CD4-positive, CD25-positive, alpha-beta regulatory T cell (primary cell): ENCODE measurements around the gene DEPDC7. TPM values are rescaled to one million over a fixed set of nuclear protein-coding genes. Genes with fewer than 3 reads are reported as not detected.
A peak's percentile ranks its signal among the peaks of the same experiment; 100 is the strongest.

ENCODE experiments used
- ATAC-seq, 2 donors: fragments of 150-1000 bp; cut with Tn5 transposase; one replicate each; pipeline ENCODE4 v1.10.0; 2021; ENCODE audit warnings: low read depth in 2 of 2, moderate number of reproducible peaks in 2 of 2, moderate library complexity in 1 of 2
- DNase-seq, 3 donors: peaks; one replicate each; pipeline versions ENCODE4 v3.0.0 to v3.0.0-alpha.2; 2012 to 2022; ENCODE audit warnings: mixed read lengths in 1 of 3
- H3K27ac ChIP-seq: one replicate; pipeline ENCODE4 v1.7.0; 2013; ENCODE audit warnings: mild to moderate bottlenecking, low read length; ENCODE audit not compliant: insufficient read depth, poor library complexity, severe bottlenecking
- H3K27me3 ChIP-seq: one replicate; pipeline ENCODE4 v1.7.0; 2013; ENCODE audit warnings: low read length; ENCODE audit not compliant: control insufficient read depth, insufficient read depth
- H3K36me3 ChIP-seq: one replicate; pipeline ENCODE4 v1.7.0; 2013; ENCODE audit warnings: mild to moderate bottlenecking, low read length, moderate library complexity; ENCODE audit not compliant: control insufficient read depth, insufficient read depth
- H3K4me1 ChIP-seq: 2 replicates; pipeline ENCODE4 v1.7.0; 2013; ENCODE audit warnings: mild to moderate bottlenecking, low read length; ENCODE audit not compliant: insufficient read depth, control insufficient read depth, poor library complexity, severe bottlenecking
- H3K4me3 ChIP-seq: one replicate; pipeline ENCODE4 v1.7.0; 2013; ENCODE audit warnings: low read depth, mild to moderate bottlenecking, low read length, moderate library complexity
- H3K9me3 ChIP-seq, 2 experiments: 1 replicate in 1 of 2; 2 replicates in 1 of 2; pipeline ENCODE4 v1.7.0; 2013; ENCODE audit warnings: low read length in 2 of 2, mild to moderate bottlenecking in 1 of 2, moderate library complexity in 1 of 2; ENCODE audit not compliant: control insufficient read depth in 2 of 2
- H3K27ac Mint-ChIP-seq, 3 donors: one replicate each; pipeline ENCODE4 v1.8.0; 2020 to 2022; ENCODE audit warnings: mild to moderate bottlenecking in 3 of 3, mixed read lengths in 3 of 3, moderate library complexity in 2 of 3
- H3K27me3 Mint-ChIP-seq: one replicate; pipeline ENCODE4 v1.8.0; 2022; ENCODE audit warnings: mild to moderate bottlenecking, mixed read lengths
- H3K36me3 Mint-ChIP-seq: one replicate; pipeline ENCODE4 v1.8.0; 2020; ENCODE audit warnings: mixed read lengths
- H3K4me1 Mint-ChIP-seq, 4 donors: one replicate each; pipeline ENCODE4 v1.8.0; 2020 to 2022; ENCODE audit warnings: mixed read lengths in 4 of 4, mild to moderate bottlenecking in 1 of 4
- H3K4me3 Mint-ChIP-seq, 4 donors: one replicate each; pipeline ENCODE4 v1.8.0; 2020 to 2022; ENCODE audit warnings: mild to moderate bottlenecking in 4 of 4, mixed read lengths in 4 of 4, moderate library complexity in 3 of 4
- H3K9me3 Mint-ChIP-seq, 7 donors: one replicate each; pipeline ENCODE4 v1.8.0; 2020 to 2022; ENCODE audit warnings: mixed read lengths in 7 of 7, mild to moderate bottlenecking in 3 of 7, moderate library complexity in 2 of 7
- polyA plus RNA-seq, 4 donors: library from polyadenylated mRNA; unstranded; fragments of 300-500 nt; fragmentation: Illumina TruSeq; gene quantifications; one replicate each; pipeline ENCODE4 v1.2.3, GENCODE V29; 2021
- total RNA-seq: library from RNA; stranded (reverse); gene quantifications from one replicate; pipeline ENCODE4 v1.2.3, GENCODE V29; 2022

Gene DEPDC7
- total and polyA plus RNA-seq, 5 donors from 2014 or later: 0.60 to 1.5 (median 0.75) TPM

GRCh38 chr11:33005175-33005574, 10.5 kb upstream of the DEPDC7 start:
- Mint-ChIP-seq H3K9me3 (no peaks in the 10 kb centered on the region), H3K4me3 (peak overlapping the region in 3 of 4 donors; percentile 9 to 34 (median 10)), H3K27ac (peak overlapping the region in 1 of 3 donors; percentile 16), H3K27me3 (peaks cover 20% of the 10 kb centered on the region), H3K36me3 (no peaks in the 10 kb centered on the region), H3K4me1 (peaks cover 14 to 29% (median 18%) of the 10 kb centered on the region in 4 donors)
- Histone ChIP-seq H3K36me3 (no peaks in the 10 kb centered on the region), H3K9me3 (no peaks in the 10 kb centered on the region), H3K27me3 (no peaks in the 10 kb centered on the region), H3K4me1 (peaks cover 8% of the 10 kb centered on the region), H3K4me3 (peak overlapping the region; percentile 43), H3K27ac (no peak overlapping the region)
- ATAC-seq (peak in 1 of 2 donors; percentile 18), DNase-seq (peak in 2 of 3 donors; percentile 14 to 29)

GRCh38 chr11:33006010-33006409, 9.7 kb upstream of the DEPDC7 start:
- DNase-seq: no peak
- no peaks in the 10 kb centered on the region for H3K36me3 Mint-ChIP-seq
- Histone ChIP-seq H3K9me3 (no peaks in the 10 kb centered on the region), H3K27me3 (no peaks in the 10 kb centered on the region), H3K4me1 (peaks cover 11% of the 10 kb centered on the region), H3K4me3 (no peak overlapping the region), H3K36me3 (no peaks in the 10 kb centered on the region), H3K27ac (no peak overlapping the region)
- peaks cover 14 to 34% (median 21%) of the 10 kb centered on the region in 4 donors for H3K4me1 Mint-ChIP-seq
- ATAC-seq: no peak
- H3K4me3 Mint-ChIP-seq: peak overlapping the region in 1 of 4 donors; percentile 10
- H3K27me3 Mint-ChIP-seq: peaks cover 20% of the 10 kb centered on the region
- H3K27ac Mint-ChIP-seq: peak overlapping the region in 2 of 3 donors; percentile 16 to 63
- H3K9me3 Mint-ChIP-seq: no peaks in the 10 kb centered on the region

GRCh38 chr11:33013755-33014154, 1.9 kb upstream of the DEPDC7 start:
- H3K9me3 Mint-ChIP-seq: peaks cover 0 to 2% (median 0%) of the 10 kb centered on the region in 7 donors
- H3K27ac Mint-ChIP-seq: peak overlapping the region in 1 of 3 donors; percentile 52

GRCh38 chr11:33016654-33017053, 976 bp downstream of the DEPDC7 start:
- H3K4me1 ChIP-seq: peaks cover 23% of the 10 kb centered on the region
- DNase-seq: no peak
- no peak for ATAC-seq
- peak overlapping the region; percentile 61 for H3K4me3 ChIP-seq
- Mint-ChIP-seq H3K9me3 (peaks cover 0 to 2% (median 0%) of the 10 kb centered on the region in 7 donors), H3K4me3 (peak overlapping the region; percentile 40 to 84 (median 71)), H3K36me3 (no peaks in the 10 kb centered on the region), H3K27me3 (peaks cover 68% of the 10 kb centered on the region), H3K27ac (no peak overlapping the region), H3K4me1 (peaks cover 0 to 51% (median 19%) of the 10 kb centered on the region in 4 donors)
- no peaks in the 10 kb centered on the region for H3K9me3 ChIP-seq
- H3K27me3 ChIP-seq: peaks cover 29% of the 10 kb centered on the region
- no peak overlapping the region for H3K27ac ChIP-seq
- H3K36me3 ChIP-seq: no peaks in the 10 kb centered on the region

More at GRCh38 chr11:33013755-33014154, 1.9 kb upstream of the DEPDC7 start:
- Histone ChIP-seq H3K4me3 (no peak overlapping the region), H3K27ac (no peak overlapping the region), H3K9me3 (no peaks in the 10 kb centered on the region), H3K27me3 (peaks cover 22% of the 10 kb centered on the region), H3K4me1 (peaks cover 32% of the 10 kb centered on the region), H3K36me3 (no peaks in the 10 kb centered on the region)
- Mint-ChIP-seq H3K4me1 (peaks cover 0 to 56% (median 26%) of the 10 kb centered on the region in 4 donors), H3K27me3 (peaks cover 63% of the 10 kb centered on the region), H3K4me3 (no peak overlapping the region), H3K36me3 (no peaks in the 10 kb centered on the region)
- DNase-seq: no peak
- ATAC-seq: no peak

- Histone ChIP-seq H3K36me3 (no peaks in the 10 kb centered on the region), H3K4me3 (no peak overlapping the region), H3K27me3 (peaks cover 30% of the 10 kb centered on the region), H3K27ac (no peak overlapping the region), H3K9me3 (no peaks in the 10 kb centered on the region), H3K4me1 (peaks cover 15% of the 10 kb centered on the region)
- peaks cover 0 to 2% (median 0%) of the 10 kb centered on the region in 7 donors for H3K9me3 Mint-ChIP-seq
- no peak overlapping the region for H3K27ac Mint-ChIP-seq
- peaks cover 0 to 50% (median 20%) of the 10 kb centered on the region in 4 donors for H3K4me1 Mint-ChIP-seq
- peak overlapping the region in 1 of 4 donors; percentile 40 for H3K4me3 Mint-ChIP-seq
- no peak for ATAC-seq
- DNase-seq: no peak
- H3K36me3 Mint-ChIP-seq: no peaks in the 10 kb centered on the region
- peaks cover 74% of the 10 kb centered on the region for H3K27me3 Mint-ChIP-seq
Observed at GRCh38 chr11:33017478-33017877, 1.8 kb downstream of the DEPDC7 start.

- Mint-ChIP-seq H3K36me3 (no peaks in the 10 kb centered on the region), H3K27me3 (peaks cover 74% of the 10 kb centered on the region), H3K4me3 (peak overlapping the region in 1 of 4 donors; percentile 45), H3K27ac (no peak overlapping the region), H3K4me1 (peaks cover 0 to 47% (median 19%) of the 10 kb centered on the region in 4 donors), H3K9me3 (peaks cover 0 to 2% (median 0%) of the 10 kb centered on the region in 7 donors)
- no peak for DNase-seq
- Histone ChIP-seq H3K9me3 (no peaks in the 10 kb centered on the region), H3K36me3 (no peaks in the 10 kb centered on the region), H3K4me3 (no peak overlapping the region), H3K27ac (no peak overlapping the region), H3K4me1 (peaks cover 14% of the 10 kb centered on the region), H3K27me3 (peaks cover 32% of the 10 kb centered on the region)
- ATAC-seq: no peak
Observed at GRCh38 chr11:33017965-33018364, 2.3 kb downstream of the DEPDC7 start.

- peak overlapping the region in 1 of 4 donors; percentile 21 for H3K4me3 Mint-ChIP-seq
- H3K27ac Mint-ChIP-seq: no peak overlapping the region
- no peak for DNase-seq
Observed at GRCh38 chr11:33018840-33019239, 3.2 kb downstream of the DEPDC7 start.

GRCh38 chr11:33021501-33021900, 5.8 kb downstream of the DEPDC7 start:
- Histone ChIP-seq H3K4me1 (peaks cover 1% of the 10 kb centered on the region), H3K4me3 (no peak overlapping the region), H3K36me3 (no peaks in the 10 kb centered on the region), H3K27me3 (peaks cover 30% of the 10 kb centered on the region), H3K9me3 (no peaks in the 10 kb centered on the region), H3K27ac (no peak overlapping the region)
- peak overlapping the region in 1 of 3 donors; percentile 61 for H3K27ac Mint-ChIP-seq
- no peak for ATAC-seq
- no peaks in the 10 kb centered on the region for H3K9me3 Mint-ChIP-seq
- peaks cover 72% of the 10 kb centered on the region for H3K27me3 Mint-ChIP-seq
- H3K36me3 Mint-ChIP-seq: no peaks in the 10 kb centered on the region
- no peak overlapping the region for H3K4me3 Mint-ChIP-seq
- no peak for DNase-seq
- peaks cover 0 to 27% (median 8%) of the 10 kb centered on the region in 4 donors for H3K4me1 Mint-ChIP-seq

More at GRCh38 chr11:33018840-33019239, 3.2 kb downstream of the DEPDC7 start:
- Histone ChIP-seq H3K27ac (no peak overlapping the region), H3K4me3 (no peak overlapping the region), H3K4me1 (peaks cover 14% of the 10 kb centered on the region), H3K36me3 (no peaks in the 10 kb centered on the region), H3K27me3 (peaks cover 32% of the 10 kb centered on the region), H3K9me3 (no peaks in the 10 kb centered on the region)
- H3K27me3 Mint-ChIP-seq: peaks cover 72% of the 10 kb centered on the region
- no peak for ATAC-seq
- H3K9me3 Mint-ChIP-seq: no peaks in the 10 kb centered on the region
- no peaks in the 10 kb centered on the region for H3K36me3 Mint-ChIP-seq
- peaks cover 0 to 42% (median 14%) of the 10 kb centered on the region in 4 donors for H3K4me1 Mint-ChIP-seq
